PFSK-1 (cell line): ENCODE results near the gene RGS6.

ENCODE experiments used
- POLR2AphosphoS5 ChIP-seq: IDR thresholded peaks from 2 replicates; pipeline ENCODE4 v1.6.1; 2012; ENCODE audit warnings: low read depth, mild to moderate bottlenecking, control low read depth, low read length, moderate library complexity
- REST ChIP-seq, 2 experiments: IDR thresholded peaks; 2 replicates each; pipeline versions ENCODE4 v1.6.1 to v1.8.0; 2011 to 2012; ENCODE audit warnings: low read depth in 2 of 2, low read length in 2 of 2, control low read depth in 1 of 2, inconsistent platforms in 1 of 2, mild to moderate bottlenecking in 1 of 2, moderate library complexity in 1 of 2; ENCODE audit not compliant: insufficient read depth in 1 of 2
- TAF1 ChIP-seq: IDR thresholded peaks from 2 replicates; pipeline ENCODE4 v1.6.1; 2012; ENCODE audit warnings: low read length, control low read depth, borderline replicate concordance; ENCODE audit not compliant: insufficient read depth

- TF ChIP-seq POLR2AphosphoS5 (no peak), TAF1 (no peak), REST (IDR thresholded peaks at IDR 0.05; ENCODE audit: insufficient read depth in 1 of 2, low read depth in 2 of 2, low read length in 2 of 2) (no peak)
Observed at GRCh38 chr14:72305561-72305960, 373.3 kb downstream of the RGS6 start.
